Measurements from ENCODE around the gene OBSCN.

OBSCN gene

DNA sequence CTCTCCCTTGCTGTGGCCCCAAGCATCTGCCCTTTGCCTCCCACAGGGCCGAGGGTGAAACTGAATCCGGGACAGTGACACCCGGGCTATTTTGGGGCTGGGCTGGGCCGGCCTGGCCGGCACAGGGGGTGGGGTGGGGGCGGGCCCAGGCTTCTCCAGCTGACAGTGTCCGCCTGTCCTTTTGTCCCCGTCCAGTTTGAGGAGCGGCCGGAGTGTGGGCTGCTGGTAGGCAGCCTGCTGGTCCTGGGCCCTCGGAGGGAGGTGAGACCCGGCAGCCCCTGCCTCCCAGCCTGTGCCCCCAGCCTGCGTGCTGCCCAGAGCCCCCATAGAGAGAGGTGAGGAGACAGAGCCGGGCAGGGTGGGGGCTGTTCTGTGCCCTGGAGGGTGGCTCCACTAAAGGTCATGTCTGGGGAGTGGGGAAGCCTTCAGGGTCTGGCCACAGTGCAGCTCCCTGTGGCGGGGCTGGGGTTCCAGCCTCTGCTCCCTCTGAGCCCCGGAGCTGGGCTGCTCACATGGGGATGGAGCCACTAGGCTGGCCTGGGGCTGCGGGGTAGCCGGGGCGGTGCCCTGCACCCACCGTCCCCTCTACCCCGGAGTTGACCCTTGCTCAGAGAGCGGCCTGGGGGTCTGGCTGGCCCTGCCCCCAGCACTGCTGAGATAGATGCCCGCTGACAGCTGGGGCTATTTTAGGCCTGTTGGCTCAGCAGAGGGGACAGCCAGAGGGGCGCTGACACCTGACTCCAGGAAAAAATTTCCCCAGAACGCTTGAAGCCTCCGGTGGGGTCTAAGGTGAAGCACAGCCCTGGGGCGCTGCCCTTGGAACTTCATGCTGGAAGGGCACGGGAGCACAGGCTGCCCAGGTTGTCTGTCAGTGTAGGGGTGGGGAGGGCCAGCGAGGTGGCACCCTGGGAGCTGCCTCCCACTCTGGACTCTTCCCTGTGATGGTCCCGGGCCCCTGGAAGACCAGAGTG is at the start of gene OBSCN:
TSS of gene OBSCN (plus strand) at position 194 of the 971 bp plus-strand sequence. CDS start 3,740 bp downstream, outside the sequence.
- DNase-seq, result no peak

- DNase-seq, result no peak
These were observed 49.5 kb upstream of the OBSCN start for GRCh38 chr1:228158151-228159007.

DNA sequence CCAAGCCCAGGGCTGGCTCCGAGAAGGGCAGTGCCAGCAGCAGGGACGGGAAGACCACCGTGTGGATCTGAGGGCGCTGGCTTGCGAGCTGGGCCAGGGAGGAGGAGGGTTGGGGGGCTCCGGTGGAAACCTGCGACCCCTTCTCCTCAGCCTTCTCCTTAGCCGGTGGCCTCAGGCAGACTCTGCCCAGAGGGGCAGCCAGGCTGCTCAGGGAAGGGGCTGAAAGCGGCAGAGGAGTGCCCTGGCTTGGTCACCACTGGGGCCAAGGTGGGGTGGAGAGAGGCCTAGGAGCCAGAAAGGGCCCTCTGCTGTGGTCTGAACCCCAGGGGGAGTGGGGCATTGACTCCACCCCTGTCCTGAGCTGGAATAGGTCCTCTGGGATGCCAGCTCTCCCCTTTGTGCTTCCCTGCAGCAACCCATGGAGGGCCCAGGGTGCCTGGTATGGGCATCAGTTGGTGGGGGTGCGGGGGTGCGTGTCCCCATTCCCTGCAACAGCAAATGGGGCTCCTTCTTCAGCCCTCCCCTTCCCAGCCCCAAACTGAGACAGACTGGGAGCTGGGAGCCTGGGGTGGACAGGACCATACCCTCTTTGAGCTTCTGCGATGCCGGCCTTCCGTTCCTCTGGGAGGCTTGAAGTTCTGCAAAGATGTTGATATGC is 48.7 kb upstream of the OBSCN start:
- no peak for DNase-seq

DNA sequence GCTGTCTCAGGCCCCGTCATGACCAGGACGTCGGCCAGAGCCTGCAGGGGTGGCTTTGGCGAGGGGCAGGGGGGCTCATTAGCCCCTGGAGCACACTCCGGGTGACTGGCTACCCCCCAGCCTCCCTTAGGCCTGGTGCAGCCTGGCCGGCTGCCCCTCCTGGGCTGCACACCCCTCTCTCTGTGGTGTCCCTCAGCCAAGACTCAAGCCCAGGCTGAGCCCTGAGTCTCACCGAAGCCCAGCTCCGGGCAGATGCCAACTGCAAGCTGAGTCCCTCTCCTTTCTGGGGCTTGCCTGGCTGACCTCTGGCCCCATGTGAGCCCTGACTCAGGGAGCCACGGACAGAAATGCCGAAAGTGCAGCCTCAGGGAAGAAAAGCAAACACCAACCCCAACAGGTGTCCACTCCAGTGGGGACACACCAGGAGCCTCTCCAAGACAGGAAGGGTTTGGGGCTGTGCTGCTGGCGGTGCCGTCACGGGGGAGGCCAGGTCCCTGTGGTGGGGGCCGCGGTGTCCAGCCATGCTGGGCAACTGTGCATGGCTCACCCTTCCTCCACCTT is 47.6 kb upstream of the OBSCN start:
- no peak for DNase-seq

- no peak for DNase-seq
These were observed 46.5 kb upstream of the OBSCN start for GRCh38 chr1:228161362-228161761.

DNA sequence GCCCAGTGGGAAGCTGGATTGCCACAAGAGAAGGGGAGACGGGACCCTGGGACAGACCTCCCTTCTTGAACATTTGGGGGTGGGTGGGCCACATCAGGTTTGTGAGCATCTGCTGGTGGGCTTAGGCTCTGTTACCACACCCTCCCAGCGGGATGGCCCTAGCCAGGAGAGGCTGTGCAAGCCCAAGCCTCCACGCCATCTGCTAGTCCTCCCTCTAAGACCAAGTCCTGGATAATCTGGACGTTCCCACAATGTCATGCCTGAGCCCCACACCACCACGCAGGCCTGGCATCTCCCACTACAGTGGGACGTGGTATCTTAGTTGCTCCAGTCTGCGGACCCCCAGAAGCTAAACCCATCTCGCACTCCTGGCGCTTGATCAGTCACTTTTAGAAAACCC is 46.0 kb upstream of the OBSCN start:
- DNase-seq, result no peak

DNA sequence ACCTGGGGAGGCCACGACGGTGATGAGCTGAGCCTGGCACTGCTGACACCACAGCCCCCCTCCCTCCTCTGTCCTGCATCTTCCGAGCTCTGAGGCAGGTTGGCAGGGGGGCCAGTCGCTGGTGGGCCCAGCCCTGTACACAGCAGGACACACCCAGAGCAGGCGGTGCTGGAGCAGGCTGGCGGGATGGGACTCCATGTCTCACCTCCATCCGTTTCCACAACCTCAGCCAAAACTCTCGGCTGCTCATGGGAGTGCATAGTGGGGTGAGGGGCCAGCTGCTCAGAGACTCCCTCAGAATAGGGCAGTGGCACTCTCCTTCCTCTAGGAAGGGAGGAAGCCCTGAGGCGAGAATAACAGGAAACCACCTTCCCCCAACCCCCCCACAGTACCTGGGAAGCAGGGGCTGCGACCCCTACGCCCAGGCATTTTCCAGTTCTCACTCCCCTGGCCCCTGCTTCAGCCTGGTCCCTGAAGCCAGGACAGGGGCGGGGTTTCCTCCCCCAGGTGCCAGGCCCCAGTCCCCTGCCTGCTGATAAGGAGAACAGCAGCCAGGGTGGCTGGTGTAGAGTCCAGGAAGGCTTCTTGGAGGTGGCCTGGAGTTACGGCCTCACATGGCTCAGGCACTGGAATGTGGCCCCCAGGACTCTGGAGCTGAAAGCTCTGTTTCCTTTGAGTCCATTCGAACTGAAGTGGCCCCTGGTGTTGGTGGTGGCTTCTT is 45.4 kb upstream of the OBSCN start:
- no peak for DNase-seq

GRCh38 chr1:228163007-228163753 is 44.7 kb upstream of the OBSCN start:
- DNase-seq, result no peak

DNA sequence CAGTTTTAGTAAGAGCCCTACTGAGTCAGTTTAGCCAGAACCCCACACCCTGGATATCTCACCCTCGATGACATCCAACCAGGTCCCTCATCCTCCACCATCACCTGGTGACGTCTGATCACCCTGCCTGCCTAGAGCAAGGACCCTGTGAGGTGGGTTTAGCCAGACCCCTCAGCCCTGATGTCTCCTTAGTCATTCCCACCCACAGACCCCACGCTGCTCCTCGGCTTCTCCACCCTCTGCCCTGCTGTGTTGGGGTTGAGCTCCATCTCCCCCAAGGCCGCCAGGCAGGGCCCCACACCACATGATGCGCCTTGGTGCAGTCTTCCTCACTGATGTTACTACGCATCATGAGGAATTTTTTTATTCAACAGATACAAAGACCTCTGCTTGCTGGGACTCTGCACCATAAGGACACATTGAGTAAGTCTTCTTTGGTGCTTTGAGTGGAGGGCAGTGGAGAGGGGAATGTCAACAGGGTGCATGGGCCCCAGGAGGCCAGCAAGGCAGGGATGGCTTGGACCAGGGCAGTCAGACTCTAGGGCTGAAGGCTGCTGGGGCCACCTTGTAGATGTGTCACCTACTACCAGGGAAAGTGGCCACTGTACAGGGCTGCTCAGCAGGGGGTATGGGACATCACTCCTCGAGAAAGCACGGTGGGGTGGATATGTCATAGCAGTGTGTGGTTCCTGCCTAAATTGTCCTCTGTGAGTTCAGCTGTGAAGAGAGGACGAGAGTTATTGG is 43.9 kb upstream of the OBSCN start:
- no peak for DNase-seq

DNA sequence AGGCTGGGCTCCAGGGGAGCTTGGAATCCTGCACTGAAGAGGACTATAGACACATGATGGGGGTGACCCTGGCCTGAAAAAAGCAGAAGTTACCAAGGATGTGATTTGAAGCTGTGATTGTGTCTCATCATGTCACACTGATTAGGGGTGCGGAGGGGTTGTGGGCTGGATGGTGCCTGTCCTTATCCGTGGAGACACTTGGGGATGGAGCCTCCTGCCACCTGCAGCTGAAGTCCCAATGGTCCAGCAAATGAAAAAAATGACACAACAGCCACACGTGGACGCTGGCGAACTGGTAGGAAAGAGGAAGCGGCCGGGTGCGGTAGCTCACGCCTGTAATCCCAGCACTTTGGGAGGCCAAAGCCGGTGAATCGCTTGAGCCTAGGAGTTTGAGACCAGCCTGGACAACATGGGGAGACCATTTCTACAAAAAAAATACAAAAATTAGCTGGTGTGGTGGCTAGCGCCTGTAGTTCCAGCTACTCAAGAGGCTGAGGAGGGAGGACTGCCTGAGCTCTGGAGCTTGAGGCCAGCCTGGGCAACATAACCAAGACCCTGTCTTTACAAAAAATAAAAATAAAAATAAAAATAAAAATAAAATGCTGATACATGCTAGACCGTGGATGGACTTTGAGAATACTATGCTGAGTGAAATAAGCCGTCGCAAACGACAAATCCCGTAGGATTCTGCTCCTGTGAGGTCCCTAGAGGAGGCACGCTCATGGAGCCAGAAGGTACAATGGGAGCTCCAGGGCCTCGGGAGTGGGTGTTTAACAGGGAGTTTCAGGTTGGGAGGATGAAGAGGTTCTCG is 43.1 kb upstream of the OBSCN start:
- no peak for DNase-seq

- peak; percentile 96 for DNase-seq
These were observed 42.3 kb upstream of the OBSCN start, which contains the start of gene IBA57 for GRCh38 chr1:228165372-228166169. TSS of gene IBA57 (plus strand) at chr1:228165804. CDS start at chr1:228165817, 13 bp downstream.

DNA sequence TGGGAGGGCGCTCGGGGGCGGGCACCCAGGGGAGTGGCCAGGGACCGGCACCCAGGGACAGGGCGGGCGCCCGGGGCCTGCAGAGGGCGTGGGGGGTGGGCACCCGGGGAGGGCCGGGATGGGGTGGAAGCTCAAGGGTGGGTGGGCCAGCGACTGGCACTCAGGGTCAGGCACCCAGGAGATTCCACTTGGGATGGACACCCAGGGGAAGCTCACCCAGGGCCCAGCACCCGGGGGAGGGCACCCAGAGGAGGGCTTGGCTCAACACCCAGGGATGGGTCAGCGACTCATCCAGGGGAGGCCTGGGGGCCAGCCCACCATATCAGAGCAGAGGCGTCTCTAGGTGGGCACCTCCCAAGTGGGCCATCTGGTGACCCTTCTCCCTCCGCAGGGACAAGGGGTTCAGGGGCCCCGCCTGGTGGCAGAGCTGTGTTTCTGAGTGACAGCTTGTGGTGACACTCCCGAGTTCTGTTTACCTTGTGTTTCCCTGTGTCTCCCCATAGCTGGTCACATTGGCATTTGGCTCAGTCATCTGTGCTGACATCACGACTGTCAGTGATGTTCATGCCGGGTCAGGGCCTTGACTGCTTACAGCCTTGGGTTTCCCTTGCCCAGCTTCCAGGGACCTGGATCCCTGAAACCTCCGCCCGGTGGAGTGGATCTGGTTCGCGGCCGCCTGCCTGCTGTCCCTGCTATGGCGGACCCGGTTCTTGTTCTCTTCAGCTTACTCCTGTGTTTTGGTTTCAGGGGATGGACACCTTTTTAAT is 41.5 kb upstream of the OBSCN start:
- DNase-seq, result no peak

DNA sequence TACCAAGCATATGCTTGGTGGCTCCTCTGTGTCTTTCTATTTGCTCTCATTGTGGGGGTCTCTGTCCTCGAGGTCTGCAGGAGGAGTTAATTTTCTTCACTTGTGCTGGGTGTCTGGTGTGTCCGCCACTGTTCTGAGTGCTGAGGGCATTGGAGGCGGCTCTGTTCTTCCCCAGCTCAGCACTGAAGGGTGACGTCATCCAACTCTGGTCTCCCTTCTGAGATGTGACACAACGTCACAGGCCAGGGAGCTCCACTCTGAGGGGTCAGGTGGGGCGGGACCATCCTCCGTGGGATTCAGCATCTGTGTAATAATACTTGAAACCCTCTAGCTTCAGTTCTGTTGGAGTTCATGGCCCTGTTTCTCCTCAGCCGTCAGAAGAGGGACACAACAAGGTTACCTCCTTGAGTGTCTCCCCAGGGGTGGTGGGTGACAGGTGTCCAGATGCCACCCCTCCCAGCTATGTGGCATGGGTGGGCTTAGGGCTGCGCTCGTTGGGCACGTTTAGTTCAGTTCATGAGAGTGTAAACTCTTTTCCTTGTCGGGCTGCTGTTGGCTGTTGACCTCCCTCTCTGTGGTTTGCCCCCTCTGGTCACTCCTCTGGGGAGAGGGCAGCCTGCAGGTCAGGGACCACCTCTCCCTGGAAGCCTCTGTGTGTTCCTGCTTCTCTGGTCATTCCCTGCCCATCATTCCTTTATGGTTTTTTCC is 39.1 kb upstream of the OBSCN start:
- no peak for DNase-seq

GRCh38 chr1:228169345-228169744 is 38.5 kb upstream of the OBSCN start:
- no peak for DNase-seq

DNA sequence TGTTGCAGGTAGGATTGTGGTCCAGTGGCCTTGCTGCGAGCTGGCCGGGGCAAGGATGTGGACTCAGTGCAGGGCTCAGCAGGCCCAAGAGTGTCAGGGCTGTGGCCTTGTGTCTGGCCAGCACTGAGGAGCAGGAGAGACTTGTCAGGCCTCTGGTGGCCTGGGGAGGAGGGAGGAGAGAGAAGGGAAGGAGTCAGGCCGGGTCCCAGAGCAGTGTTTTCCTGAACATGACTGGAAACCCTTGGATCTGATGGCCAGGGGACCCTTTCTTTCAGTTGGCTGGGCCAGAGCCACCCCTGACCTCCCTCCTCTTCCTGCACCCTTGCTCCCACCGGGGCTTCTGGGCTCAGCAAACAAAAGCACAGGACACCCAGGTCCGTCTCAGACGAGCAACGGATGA is 37.2 kb upstream of the OBSCN start:
- DNase-seq, result no peak

GRCh38 chr1:228171221-228171891 is 36.5 kb upstream of the OBSCN start:
- DNase-seq, result no peak
